Bronchial epithelial cell (primary cell): ENCODE measurements around the gene SPARC. TPM values are rescaled to one million over a fixed set of nuclear protein-coding genes. Genes with fewer than 3 reads are reported as not detected.
"Not testable (repeated sequence)": the region's sequence is repeated elsewhere in the genome, so short reads cannot be mapped to it uniquely, and the experiment has no call there.

Experiments
- DNase-seq: peaks from one replicate; pipeline ENCODE4 v3.0.0-alpha.2; 2010; ENCODE audit warnings: low read depth
- FAIRE-seq: peaks from 2 replicates; lab custom pipeline; 2011; peaks lifted over from hg19 to GRCh38; lab: Jason Lieb, UNC
- H3K27me3 ChIP-seq: 2 replicates; pipeline ENCODE4 v1.5.1; 2011; ENCODE audit warnings: low read length; ENCODE audit not compliant: control insufficient read depth, insufficient read depth
- H3K36me3 ChIP-seq: 2 replicates; pipeline ENCODE4 v1.5.1; 2011; ENCODE audit warnings: low read length; ENCODE audit not compliant: control insufficient read depth, insufficient read depth
- H3K4me3 ChIP-seq: 2 replicates; pipeline ENCODE4 v1.5.1; 2011; ENCODE audit warnings: mild to moderate bottlenecking, low read depth, low read length, control low read depth
- CTCF ChIP-seq: IDR thresholded peaks from 2 replicates; pipeline ENCODE4 v1.5.1; 2011; ENCODE audit warnings: mild to moderate bottlenecking, moderate library complexity, low read length, control low read depth, inconsistent platforms; ENCODE audit not compliant: insufficient read depth, severe bottlenecking
- total RNA-seq: library from RNA; depleted of rRNA; stranded (reverse); fragments of >200 nt; gene quantifications from 2 replicates; pipeline ENCODE4 v1.2.1, GENCODE V29; 2014

SPARC gene
- 10.5 and 22.6 TPM in 2 replicates for total RNA-seq

- FAIRE-seq (no peak), DNase-seq (no peak)
- H3K36me3 ChIP-seq, result no peaks in the 10 kb centered on the region
- H3K27me3 ChIP-seq, result no peaks in the 10 kb centered on the region
- H3K4me3 ChIP-seq, result peak within 1 kb of the TSS; percentile 20
- TF ChIP-seq CTCF, result no peak
Measured at GRCh38 chr5:151686674-151687407, at the start of gene SPARC. TSS of gene SPARC (minus strand) at chr5:151686915. CDS start at chr5:151676188, 10,727 bp downstream.

GRCh38 chr5:151735646-151736045 is 48.9 kb upstream of the SPARC start:
- TF ChIP-seq CTCF, result no peak
- Histone ChIP-seq H3K36me3 (no peaks in the 10 kb centered on the region), H3K27me3 (no peaks in the 10 kb centered on the region), H3K4me3 (no peak overlapping the region)
- DNase-seq, result no peak
- no peak for FAIRE-seq

- no peak for DNase-seq
- Histone ChIP-seq H3K27me3 (no peaks in the 10 kb centered on the region), H3K36me3 (no peaks in the 10 kb centered on the region), H3K4me3 (no peak overlapping the region)
- no peak for FAIRE-seq
- TF ChIP-seq CTCF, result no peak
Measured at GRCh38 chr5:151734064-151734408, 47.3 kb upstream of the SPARC start.

GRCh38 chr5:151733358-151734063 is 46.8 kb upstream of the SPARC start:
- no peak for DNase-seq
- TF ChIP-seq CTCF, result no peak
- H3K4me3 ChIP-seq, result no peak overlapping the region
- no peaks in the 10 kb centered on the region for H3K36me3 ChIP-seq
- no peaks in the 10 kb centered on the region for H3K27me3 ChIP-seq
- no peak for FAIRE-seq

GRCh38 chr5:151730381-151730780 is 43.7 kb upstream of the SPARC start:
- Histone ChIP-seq H3K4me3 (no peak overlapping the region), H3K36me3 (no peaks in the 10 kb centered on the region), H3K27me3 (no peaks in the 10 kb centered on the region)
- FAIRE-seq (no peak), DNase-seq (no peak)
- no peak for TF ChIP-seq CTCF

GRCh38 chr5:151729597-151729996 is 42.9 kb upstream of the SPARC start:
- H3K4me3 ChIP-seq, FAIRE-seq, H3K27me3 ChIP-seq, DNase-seq, H3K36me3 ChIP-seq: not testable (repeated sequence)
